Aorta (tissue), 5 donors: Measurements from ENCODE around the gene SLC9A3. TPM values are rescaled to one million over a fixed set of nuclear protein-coding genes. Genes with fewer than 3 reads are reported as not detected.

Source experiments
- ATAC-seq: fragments of 200-7000 bp; cut with Tn5 transposase; one replicate; pipeline ENCODE4 v1.9.1; 2022; ENCODE audit warnings: moderate library complexity; ENCODE audit not compliant: low FRiP score
- DNase-seq, 2 donors: peaks; one replicate each; pipeline ENCODE4 v3.0.0-alpha.2; 2020
- H3K27ac ChIP-seq, 2 donors: one replicate each; pipeline ENCODE4 v1.5.1; 2013; ENCODE audit warnings: low read length in 2 of 2, mild to moderate bottlenecking in 2 of 2, moderate library complexity in 2 of 2, control low read depth in 1 of 2, inconsistent platforms in 1 of 2, low read depth in 1 of 2
- H3K27me3 ChIP-seq, 2 donors: one replicate each; pipeline ENCODE4 v1.6.1; 2013; ENCODE audit warnings: control low read depth in 1 of 2, low read length in 1 of 2, mild to moderate bottlenecking in 1 of 2, moderate library complexity in 1 of 2; ENCODE audit not compliant: insufficient read depth in 2 of 2, control insufficient read depth in 1 of 2
- H3K36me3 ChIP-seq, 2 donors: one replicate each; pipeline ENCODE4 v1.6.1; 2013; ENCODE audit warnings: control low read depth in 1 of 2, low read length in 1 of 2, mild to moderate bottlenecking in 1 of 2; ENCODE audit not compliant: insufficient read depth in 2 of 2, control insufficient read depth in 1 of 2
- H3K4me1 ChIP-seq, 2 donors: one replicate each; pipeline ENCODE4 v1.6.1; 2013; ENCODE audit warnings: low read length in 2 of 2, control low read depth in 1 of 2, mild to moderate bottlenecking in 1 of 2, moderate library complexity in 1 of 2; ENCODE audit not compliant: insufficient read depth in 2 of 2, control insufficient read depth in 1 of 2
- H3K4me3 ChIP-seq, 2 donors: one replicate each; pipeline ENCODE4 v1.5.1; 2013; ENCODE audit warnings: low read length in 2 of 2, control low read depth in 1 of 2, mild to moderate bottlenecking in 1 of 2
- H3K9me3 ChIP-seq: one replicate; pipeline ENCODE4 v1.6.1; 2013; ENCODE audit warnings: mild to moderate bottlenecking, low read length; ENCODE audit not compliant: control insufficient read depth
- WGBS, 2 donors: extraction: QIAGEN DNeasy Blood & Tissue Kit; methylation state at CpG; one replicate each; pipeline ENCODE4 v1.1.7; 2013; 5-methylcytosine and 5-hydroxymethylcytosine counted together
- intact Hi-C, 2 donors: fragments of 100-400 bp; cut with DNase I; formaldehyde crosslinking; loops; one replicate each; pipeline versions ENCODE4 v1.14.2 to v1.15.0; 2022
- polyA plus RNA-seq, 2 donors: library from polyadenylated mRNA; stranded (reverse); fragments of 200-250 nt; gene quantifications; one replicate each; pipeline ENCODE4 v1.2.3, GENCODE V29; 2013
- total RNA-seq, 2 donors: library from RNA; stranded (reverse); fragmentation: NEBNext Ultra II Directional; extraction: Animal tissue kit (Norgen Biotek cat#: 25700); gene quantifications; one replicate each; pipeline ENCODE4 v1.2.1, GENCODE V29; 2021
- donor health status: healthy with polysubstance abuse.
- donor health status: Bipolar disorder and iron deficiency.
- donor health status: DM: no; HTN: no; CAD: no.
- donor health status: DM: no; HTN: no; CAD: no.
- donor health status: DM: yes; HTN: yes; CAD: no.

Gene SLC9A3
- total and polyA plus RNA-seq, 4 donors = 0.59 to 4.3 (median 0.95) TPM

DNA sequence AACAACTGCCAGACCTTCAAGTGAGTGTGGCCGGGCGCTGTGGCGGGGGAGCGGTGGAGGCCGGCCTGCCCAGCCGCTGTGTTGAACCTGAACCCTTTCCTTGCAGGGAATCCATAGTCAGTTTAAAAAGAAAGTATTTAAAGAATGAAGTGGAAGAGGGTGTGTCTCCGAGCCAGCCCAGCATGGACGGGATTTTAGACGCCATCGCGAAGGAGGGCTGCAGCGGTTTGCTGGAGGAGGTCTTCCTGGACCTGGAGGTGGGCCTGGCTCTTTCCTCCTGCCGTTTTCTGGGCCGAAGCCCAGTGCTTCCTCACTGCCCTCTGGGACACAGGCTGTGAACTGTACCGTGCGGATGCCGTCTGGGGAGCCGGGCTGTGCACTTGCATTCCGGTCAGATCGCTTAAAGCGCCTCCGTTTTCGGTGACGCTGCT, 62.2 kb downstream of the SLC9A3 start:
- intact Hi-C loops = no loop called here
- H3K4me3 ChIP-seq = no peak overlapping the region
- peaks cover 0 to 5% of the 10 kb centered on the region in 2 donors for H3K36me3 ChIP-seq
- peak; percentile 19 to 64 for DNase-seq
- no peaks in the 10 kb centered on the region for H3K4me1 ChIP-seq
- no peaks in the 10 kb centered on the region for H3K9me3 ChIP-seq
- WGBS, 2 donors = 96% methylated on average over 24 of the region's 24 CpGs
- no peak overlapping the region for H3K27ac ChIP-seq
- no peaks in the 10 kb centered on the region for H3K27me3 ChIP-seq
- no peak for ATAC-seq

DNA sequence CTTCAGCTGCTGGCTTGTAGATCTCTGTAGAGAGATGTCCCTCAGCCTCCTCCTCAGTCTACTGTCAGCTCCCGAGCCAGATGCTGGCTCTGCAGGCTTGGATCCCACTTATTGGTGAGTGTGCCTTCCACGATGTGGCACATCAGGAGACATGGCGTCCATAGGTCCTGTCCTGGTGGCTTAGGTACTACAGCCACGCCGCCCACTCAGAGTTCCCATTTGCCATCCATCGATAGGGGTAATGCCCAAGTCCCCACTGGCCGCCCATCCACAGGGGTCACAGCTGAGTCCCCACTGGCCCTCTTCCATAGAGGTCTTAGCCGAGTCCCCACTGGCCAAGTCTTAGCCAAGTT, 64.0 kb downstream of the SLC9A3 start:
- Histone ChIP-seq H3K4me3 (no peak overlapping the region), H3K9me3 (no peaks in the 10 kb centered on the region), H3K27me3 (no peaks in the 10 kb centered on the region), H3K27ac (no peak overlapping the region), H3K36me3 (peaks cover 0 to 7% of the 10 kb centered on the region in 2 donors), H3K4me1 (no peaks in the 10 kb centered on the region)
- ATAC-seq (no peak), DNase-seq (peak; percentile 36 to 52)
- WGBS, 2 donors = 98% methylated on average over 8 of the region's 8 CpGs
- intact Hi-C loops = no loop called here

DNA sequence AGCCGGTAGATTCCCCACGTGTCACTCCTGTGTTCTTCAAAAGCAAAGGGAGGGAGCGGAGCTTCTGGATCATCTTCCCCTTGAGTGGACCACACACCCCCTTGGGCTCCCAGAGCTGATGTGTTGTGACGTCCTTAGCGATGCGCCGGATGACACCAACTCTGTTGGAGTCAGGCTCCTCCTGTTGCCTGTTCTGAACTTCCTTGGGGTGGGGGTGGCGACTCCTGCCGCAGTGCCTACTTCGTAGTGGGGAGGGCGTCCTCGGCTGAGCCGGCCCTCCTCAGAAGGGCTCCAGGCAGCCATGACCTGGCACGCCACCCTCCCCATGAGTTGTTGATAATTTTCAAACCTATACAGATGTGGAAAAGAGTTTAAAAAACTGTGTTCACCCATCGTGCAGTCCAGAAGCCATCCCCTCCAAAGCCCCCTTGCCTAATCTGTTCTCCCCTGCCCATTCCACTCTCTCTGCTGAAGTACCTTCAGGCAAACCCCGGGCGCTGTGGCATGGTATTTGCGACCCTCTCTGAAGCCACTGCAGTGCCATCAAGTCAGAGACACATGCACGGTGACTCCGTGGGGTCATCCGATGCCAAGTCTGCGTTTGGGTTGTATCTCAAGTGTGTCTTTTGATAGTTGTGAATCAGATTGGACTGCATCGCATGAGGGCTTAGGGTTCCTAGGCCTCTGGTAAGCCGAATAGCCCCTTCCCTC, 64.5 kb downstream of the SLC9A3 start:
- no peaks in the 10 kb centered on the region for H3K9me3 ChIP-seq
- H3K36me3 ChIP-seq = peaks cover 0 to 7% of the 10 kb centered on the region in 2 donors
- H3K4me1 ChIP-seq = no peaks in the 10 kb centered on the region
- WGBS, 2 donors = 95 to 96% methylated on average over 24 of the region's 24 CpGs
- intact Hi-C loops = no loop called here
- ATAC-seq (no peak), DNase-seq (peak; percentile 28 to 69)
- no peak overlapping the region for H3K4me3 ChIP-seq
- H3K27me3 ChIP-seq = no peaks in the 10 kb centered on the region
- H3K27ac ChIP-seq = no peak overlapping the region

DNA sequence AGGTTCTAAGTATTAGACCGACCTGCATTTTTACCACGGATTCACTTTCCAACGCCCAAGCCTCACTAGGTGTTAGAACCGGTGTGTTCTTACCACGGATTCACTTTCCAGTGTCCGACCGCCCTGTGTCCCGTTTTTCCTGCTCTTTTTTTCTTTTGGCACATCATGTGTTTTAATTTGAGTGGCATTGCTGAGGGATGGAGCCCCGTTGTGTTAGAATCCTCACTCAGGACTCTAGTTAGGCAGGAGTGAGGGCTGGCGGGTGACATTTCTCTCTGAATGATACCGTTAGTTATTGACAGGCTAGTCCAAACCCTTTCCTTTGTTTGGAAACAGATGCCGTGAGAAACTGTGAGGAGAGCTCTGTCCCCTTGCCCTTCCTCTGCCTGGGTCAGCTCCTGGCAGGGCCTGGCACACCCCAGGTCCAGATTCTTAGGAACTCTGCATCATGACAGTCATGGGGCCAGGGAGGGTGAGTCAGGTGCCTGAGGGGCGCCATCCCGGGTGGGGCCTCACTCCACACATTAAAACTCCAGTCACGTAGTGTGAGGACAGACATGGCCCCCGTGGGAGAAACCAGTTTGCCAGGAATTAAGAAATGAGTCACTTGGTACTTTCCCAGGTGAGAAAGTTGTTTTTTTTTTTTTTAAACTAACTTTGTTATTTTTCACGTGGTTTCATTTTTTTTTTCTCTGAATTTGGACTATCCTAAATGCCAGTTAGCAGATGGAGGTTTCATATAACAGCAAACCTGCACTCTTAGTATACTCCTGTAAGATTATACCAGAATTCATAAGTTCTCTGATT, 65.5 kb downstream of the SLC9A3 start:
- H3K27ac ChIP-seq = no peak overlapping the region
- no peaks in the 10 kb centered on the region for H3K9me3 ChIP-seq
- no peak overlapping the region for H3K4me3 ChIP-seq
- intact Hi-C loops = no loop called here
- peak; percentile 41 to 70 for DNase-seq
- ATAC-seq = no peak
- no peaks in the 10 kb centered on the region for H3K27me3 ChIP-seq
- no peaks in the 10 kb centered on the region for H3K4me1 ChIP-seq
- peaks cover 0 to 12% of the 10 kb centered on the region in 2 donors for H3K36me3 ChIP-seq
- 78 to 79% methylated on average over 17 of the region's 17 CpGs for WGBS, 2 donors

DNA sequence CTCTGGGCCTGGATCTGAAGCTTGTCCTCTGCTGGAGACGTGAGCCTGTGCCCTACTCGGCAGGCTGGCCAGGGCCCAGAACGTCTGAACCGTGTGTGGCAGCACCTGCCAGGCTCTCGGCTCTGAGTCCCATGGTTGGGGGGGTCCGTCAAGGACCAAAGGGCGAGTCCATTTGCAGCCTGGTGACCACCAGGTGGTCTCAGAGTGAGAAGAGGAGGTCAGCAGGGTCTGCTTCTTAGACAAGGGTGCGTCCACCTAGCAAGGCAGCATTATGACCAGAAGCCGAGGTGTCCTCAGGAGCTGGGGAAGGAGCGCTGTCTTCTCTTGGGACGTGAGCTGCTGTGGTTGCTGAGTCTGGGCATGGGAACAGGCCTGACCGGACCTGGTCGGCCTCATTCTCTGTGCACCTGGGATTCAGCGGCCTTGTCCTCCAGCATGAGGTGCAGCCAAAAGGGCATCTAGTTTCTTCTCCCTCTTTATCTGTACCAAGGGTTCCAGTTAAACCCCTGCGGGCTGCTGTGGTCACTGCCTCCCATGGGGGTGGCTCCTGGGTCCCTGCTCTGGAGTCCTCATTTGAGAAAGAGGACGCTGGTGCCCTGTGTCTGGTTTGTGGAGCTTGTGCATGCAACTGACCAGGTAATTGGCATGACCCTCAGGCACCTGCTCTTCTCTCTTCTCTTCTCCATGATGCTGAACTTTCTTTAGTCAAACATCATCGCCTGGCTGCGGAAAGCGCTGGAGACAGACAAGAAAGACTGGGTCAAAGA, 66.9 kb downstream of the SLC9A3 start:
- no peaks in the 10 kb centered on the region for H3K27me3 ChIP-seq
- intact Hi-C loops = no loop called here
- no peak overlapping the region for H3K4me3 ChIP-seq
- no peaks in the 10 kb centered on the region for H3K9me3 ChIP-seq
- DNase-seq (peak; percentile 40 to 63), ATAC-seq (no peak)
- 88 to 92% methylated on average over 19 of the region's 19 CpGs for WGBS, 2 donors
- no peak overlapping the region for H3K27ac ChIP-seq
- peaks cover 0 to 15% of the 10 kb centered on the region in 2 donors for H3K36me3 ChIP-seq
- H3K4me1 ChIP-seq = no peaks in the 10 kb centered on the region

DNA sequence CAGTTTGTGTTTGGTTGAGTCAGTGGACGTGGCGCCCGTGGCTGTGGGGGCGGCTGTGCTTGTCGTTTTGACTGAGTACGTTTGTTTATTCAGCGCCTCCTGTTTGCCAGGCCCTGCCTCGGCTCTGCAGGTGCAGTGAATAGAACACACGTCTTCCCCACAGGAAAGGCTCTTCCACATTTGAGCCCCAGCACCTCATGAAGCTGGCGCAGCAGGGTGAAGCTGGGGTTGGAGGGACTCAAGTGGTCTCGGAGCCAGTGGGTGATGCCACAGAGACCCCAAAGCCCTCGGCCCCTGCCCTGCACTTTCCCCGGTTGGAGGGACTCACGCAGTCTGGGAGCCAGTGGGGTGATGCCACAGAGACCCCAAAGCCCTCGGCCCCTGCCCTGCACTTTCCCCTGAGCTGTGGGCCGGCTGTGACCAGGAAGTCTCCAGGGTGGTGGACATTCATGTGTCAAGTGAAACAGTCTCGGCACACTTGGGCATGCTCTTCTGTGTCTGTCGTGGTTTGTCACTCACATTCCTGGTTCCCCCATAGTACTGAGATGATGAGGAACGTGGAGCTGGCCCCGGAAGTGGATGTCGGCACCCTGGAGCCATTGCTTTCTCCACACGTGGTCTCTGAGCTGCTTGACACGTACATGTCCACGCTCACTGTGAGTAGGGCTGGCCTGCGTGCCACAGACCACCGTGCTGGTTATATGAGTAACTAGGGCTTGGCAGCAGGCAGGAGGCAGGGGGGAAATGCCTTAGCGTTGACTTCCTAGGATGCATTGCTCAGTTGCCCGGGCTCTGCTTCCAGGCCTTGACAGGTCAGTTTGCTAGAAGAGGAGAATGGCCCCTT, 67.7 kb downstream of the SLC9A3 start:
- 85 to 88% methylated on average over 28 of the region's 28 CpGs for WGBS, 2 donors
- no peak for ATAC-seq

DNA sequence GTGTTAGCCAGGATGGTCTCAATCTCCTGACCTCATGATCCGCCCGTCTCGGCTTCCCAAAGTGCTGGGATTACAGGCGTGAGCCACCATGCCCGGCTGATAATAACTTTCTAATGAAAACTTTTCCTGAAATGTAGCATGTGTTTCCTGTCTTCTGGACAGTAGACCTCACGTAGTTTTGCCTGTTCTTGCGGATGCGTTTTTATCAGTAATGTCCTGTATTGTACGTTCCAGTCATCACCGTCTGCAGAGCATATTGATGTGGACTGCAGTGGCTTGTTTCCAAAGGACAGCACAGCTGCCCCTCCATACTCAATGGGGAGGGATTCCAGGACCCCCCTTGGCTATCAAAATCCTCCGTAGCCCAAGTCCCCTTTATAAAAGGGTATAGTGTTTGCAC, 68.4 kb downstream of the SLC9A3 start:
- DNase-seq = peak in 1 of 2 donors; percentile 5
- intact Hi-C loops = no loop called here
- H3K27me3 ChIP-seq = no peaks in the 10 kb centered on the region

More for the DNA sequence above, 67.7 kb downstream of the SLC9A3 start:
- H3K4me1 ChIP-seq = no peaks in the 10 kb centered on the region
- no peaks in the 10 kb centered on the region for H3K9me3 ChIP-seq
- H3K27ac ChIP-seq = no peak overlapping the region
- intact Hi-C loops = no loop called here
- peaks cover 0 to 15% of the 10 kb centered on the region in 2 donors for H3K36me3 ChIP-seq
- no peak overlapping the region for H3K4me3 ChIP-seq
- DNase-seq = peak; percentile 34 to 66
- H3K27me3 ChIP-seq = no peaks in the 10 kb centered on the region

DNA sequence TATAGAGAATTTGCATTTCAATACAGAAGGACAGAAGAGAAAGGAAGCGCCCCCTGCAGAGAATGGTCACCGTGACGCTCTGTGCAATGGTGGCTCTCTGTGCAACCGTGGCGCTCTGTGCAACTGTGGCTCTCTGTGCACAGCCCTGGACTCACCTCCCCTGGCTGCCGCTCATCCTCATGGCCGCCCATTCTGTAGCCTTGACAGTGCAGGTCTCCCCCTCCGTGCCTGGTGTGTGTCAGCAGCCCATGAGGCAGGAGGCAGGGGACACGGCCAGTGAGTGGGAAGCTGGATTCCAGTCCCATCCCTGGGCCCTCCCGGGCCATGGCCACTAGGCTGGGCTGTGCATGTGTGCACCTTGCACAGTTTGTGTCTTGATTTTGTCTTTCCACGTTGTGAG, 69.3 kb downstream of the SLC9A3 start:
- WGBS, 2 donors = 83 to 84% methylated on average over 11 of the region's 11 CpGs
- Histone ChIP-seq H3K27me3 (no peaks in the 10 kb centered on the region), H3K9me3 (no peaks in the 10 kb centered on the region), H3K27ac (no peak overlapping the region), H3K4me3 (no peak overlapping the region), H3K4me1 (no peaks in the 10 kb centered on the region), H3K36me3 (peaks cover 0 to 15% of the 10 kb centered on the region in 2 donors)
- ATAC-seq (no peak), DNase-seq (peak; percentile 26 to 42)
- intact Hi-C loops = no loop called here

More for the DNA sequence above, 68.4 kb downstream of the SLC9A3 start:
- Histone ChIP-seq H3K4me1 (no peaks in the 10 kb centered on the region), H3K4me3 (no peak overlapping the region), H3K36me3 (peaks cover 0 to 15% of the 10 kb centered on the region in 2 donors), H3K27ac (no peak overlapping the region), H3K9me3 (no peaks in the 10 kb centered on the region)
- WGBS, 2 donors = 92% methylated on average over 11 of the region's 11 CpGs
- no peak for ATAC-seq
